Measurements from ENCODE around the gene TBL1X.

The TBL1X gene

DNA sequence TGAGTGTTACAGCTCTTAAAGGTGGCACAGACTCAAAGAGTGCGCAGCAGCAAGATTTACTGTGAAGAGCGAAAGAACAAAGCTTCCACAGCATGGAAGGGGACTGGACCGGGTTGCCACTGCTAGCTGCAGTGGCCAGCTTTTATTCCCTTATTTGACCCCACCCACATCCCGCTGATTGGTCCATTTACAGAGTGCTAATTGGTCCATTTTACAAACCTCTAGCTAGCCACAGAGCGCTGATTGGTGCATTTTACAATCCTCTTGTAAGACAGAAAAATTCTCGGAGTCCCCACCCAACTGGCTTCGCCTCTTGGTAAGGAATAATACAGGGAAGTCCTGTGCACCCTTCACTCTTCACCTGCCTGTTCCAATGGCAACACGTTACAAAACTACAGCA lies 319.5 kb downstream of the TBL1X start:
- no peak for DNase-seq

DNA sequence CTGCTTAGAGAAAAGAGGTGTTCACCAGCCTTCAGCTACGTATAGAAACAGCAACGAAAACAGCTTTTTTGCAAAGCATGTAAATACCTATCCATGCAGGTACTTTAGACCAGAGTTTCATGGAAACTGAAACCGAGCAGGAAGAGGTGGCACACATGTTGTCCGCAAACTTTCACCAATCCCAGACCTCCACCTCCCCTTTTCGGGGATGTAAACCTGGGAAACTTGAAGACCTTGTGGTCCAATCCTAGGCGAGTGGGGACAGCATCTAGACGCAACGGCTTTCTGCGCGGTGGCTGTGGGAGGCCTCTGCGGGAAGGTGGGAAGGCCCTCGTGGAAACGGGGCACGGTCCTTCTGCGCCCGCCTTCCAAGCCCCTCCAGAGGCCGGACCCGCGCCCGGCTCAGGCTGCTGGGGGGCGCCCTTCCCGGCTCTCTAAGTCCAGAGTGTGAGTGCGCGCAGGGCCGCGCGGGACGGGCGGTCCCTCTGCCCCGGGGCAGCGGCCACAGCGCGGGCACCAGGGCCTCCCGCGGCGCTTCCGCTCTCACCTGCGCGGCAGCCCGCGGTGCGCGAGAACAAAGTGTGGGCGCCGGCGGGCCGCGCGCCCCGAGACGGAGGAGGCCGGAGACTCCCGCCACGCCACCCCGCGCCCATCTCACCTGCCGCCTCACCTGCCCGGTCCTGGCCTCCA lies 320.5 kb downstream of the TBL1X start:
- DNase-seq: peak; percentile 28

DNA sequence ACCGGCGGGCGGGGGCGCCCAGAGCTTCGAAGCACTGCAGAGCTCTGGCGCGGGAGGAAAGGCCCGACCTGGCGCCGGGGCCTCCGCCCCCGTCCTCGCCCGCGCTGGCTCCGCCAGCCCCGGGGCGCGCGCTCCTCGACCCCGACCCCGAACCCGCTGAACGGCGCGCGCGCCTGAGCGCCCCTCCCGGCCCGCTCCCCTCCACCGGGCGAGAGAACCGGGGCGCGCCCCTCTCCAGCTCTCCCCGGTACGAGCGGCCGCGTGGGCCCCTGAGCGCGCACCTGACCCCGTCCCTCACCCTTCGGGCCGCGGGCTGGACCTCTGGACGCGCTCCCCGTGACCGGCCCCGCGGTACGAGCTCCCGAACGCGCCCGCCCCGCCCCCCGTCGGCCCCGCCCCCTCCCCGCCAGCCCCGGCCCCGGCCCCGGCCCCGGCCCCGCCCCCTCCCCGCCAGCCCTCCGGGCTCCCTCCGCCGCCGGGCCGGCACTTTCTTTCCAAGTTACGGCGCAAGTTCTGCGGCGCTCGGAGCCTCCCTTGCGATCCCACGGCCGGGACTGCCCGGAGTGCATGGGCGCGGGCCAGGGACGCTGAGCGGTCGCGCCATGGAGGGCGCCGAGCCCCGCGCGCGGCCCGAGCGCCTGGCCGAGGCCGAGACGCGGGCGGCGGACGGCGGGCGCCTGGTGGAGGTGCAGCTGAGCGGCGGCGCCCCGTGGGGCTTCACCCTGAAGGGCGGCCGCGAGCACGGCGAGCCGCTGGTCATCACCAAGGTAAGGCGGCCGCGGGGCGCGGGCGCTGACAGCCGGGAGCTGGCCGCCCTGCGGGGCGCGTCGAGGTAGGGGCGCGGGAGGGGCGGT lies 321.3 kb downstream of the TBL1X start, which contains the start of gene SHROOM2:
TSS of gene SHROOM2 (plus strand) at position 486 of the 854 bp plus-strand sequence. CDS start at position 603, 117 bp downstream.
- DNase-seq: peak; percentile 61

DNA sequence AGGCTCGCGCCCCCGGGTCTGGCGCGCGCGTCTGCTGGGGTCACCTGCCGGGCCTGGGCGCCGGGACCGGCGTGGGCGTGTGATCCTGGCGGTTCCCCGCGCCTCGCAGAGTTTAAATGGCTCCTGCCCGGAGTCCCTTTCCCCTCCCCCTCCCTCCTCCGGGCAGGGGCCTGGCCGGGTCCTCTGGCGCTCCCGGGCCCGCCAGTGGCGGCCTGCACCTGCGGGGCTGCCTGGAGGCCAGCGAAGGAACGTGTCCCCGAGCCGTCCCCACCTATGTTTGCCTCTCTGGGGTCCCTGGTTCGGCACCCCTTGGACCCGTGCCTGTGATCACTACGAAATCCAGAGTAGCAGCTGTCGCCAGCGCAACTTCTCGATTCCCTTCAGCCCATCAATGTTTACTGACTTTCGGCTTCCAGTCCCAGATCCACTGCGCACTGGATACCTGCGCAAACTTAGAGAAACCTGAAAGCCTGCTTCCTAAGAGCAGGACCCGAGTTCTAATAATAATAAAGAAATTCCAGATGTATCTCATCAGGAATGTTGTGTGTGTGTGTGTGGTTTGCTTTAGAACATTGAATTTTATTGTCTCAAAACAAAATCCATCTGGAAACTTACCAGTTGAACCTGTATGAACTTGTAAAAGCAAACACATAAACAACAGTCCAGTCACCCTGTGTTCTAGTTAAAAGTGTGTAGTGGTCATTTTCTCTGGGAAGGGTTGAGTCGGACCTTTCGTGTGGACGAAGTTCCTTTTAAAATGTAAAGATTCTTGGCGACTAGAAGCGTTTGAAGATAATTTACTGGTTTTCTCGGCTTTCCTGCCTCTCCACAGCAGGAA lies 322.2 kb downstream of the TBL1X start:
- DNase-seq: peak; percentile 44

DNA sequence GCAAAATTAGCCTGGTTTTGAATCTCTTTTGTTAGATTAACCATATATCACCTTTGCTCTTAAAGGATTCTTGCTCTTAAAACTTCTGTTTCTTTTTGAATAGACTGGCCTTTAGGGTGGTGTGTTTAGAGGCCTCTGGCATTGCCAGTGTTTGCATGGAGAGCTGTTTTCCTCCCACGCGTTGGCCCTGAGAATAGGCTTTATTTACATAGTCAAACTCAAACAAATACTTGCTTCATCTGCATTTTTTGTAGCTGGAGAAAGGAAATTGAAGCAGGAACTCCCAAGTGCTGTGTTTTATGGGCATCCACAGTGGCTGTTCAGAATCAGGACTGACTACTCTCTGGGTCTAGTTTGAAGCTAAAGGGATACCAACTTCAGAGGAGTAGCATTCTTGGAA lies 324.1 kb downstream of the TBL1X start:
- peak; percentile 68 for DNase-seq

DNA sequence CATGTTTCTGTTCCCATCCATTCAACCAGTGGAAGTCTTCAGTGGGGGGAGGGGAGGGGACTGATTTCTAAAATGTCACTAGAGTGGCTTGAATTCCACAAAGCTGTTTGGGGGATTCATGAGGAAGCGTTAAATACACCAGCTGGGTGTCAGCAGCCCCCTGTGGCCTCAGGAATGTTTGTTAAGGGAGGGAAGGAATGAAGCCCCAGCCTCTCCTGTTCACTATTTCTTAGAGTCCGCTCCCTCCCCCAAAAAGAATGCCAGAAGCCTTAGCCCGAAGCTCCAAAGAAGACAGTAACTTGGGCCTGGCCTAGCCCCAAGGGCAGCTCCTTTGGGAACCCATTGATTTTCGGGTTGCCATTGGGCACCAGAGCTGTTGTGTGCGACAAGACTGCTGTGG lies 324.7 kb downstream of the TBL1X start:
- no peak for DNase-seq

Measured in NCI-H69 (cell line).